SK-N-SH (cell line): Measurements from ENCODE around the gene ASCL5. TPM values are rescaled to one million over a fixed set of nuclear protein-coding genes. Genes with fewer than 3 reads are reported as not detected.
A peak's percentile ranks its signal among the peaks of the same experiment; 100 is the strongest.

Experiments
- CTCF ChIA-PET: fragments of 300-600, 350-600 bp; formaldehyde crosslinking; extraction: SDS; loops from one replicate; lab custom pipeline; 2021; lab: Yijun Ruan, JAX
- POLR2A ChIA-PET: fragments of 350-600 bp; sonication (Branson Sonifier 250); formaldehyde crosslinking; extraction: SDS; loops from one replicate; lab custom pipeline; 2020; ENCODE audit warnings: antibody characterized with exemption, inconsistent platforms; lab: Yijun Ruan, JAX
- DNase-seq: peaks from one replicate; pipeline ENCODE4 v3.0.0; 2012
- H2AFZ ChIP-seq: fragments of 200-600 bp; sonication (generic); 2 replicates; pipeline ENCODE4 v1.8.1; 2016; ENCODE audit warnings: antibody characterized with exemption, mild to moderate bottlenecking, low read depth
- H3F3A ChIP-seq: fragments of 200-600 bp; sonication (generic); replicated peaks from 2 replicates; pipeline ENCODE3; 2016; ENCODE audit warnings: antibody characterized with exemption, mild to moderate bottlenecking; ENCODE audit not compliant: insufficient read depth
- H3K27ac ChIP-seq, 2 experiments: fragments of 200-500 bp in 1 of 2; fragments of 200-600 bp in 1 of 2; sonication (Bioruptor generic) in 1 of 2; sonication (generic), shearing (Covaris generic) in 1 of 2; 2 replicates each; pipeline versions ENCODE4 v1.5.1 to v1.6.1; 2014 to 2016; ENCODE audit warnings: low read depth in 2 of 2, inconsistent platforms in 1 of 2, low read length in 1 of 2, mild to moderate bottlenecking in 1 of 2, mixed read lengths in 1 of 2
- H3K27me3 ChIP-seq: fragments of 200-600 bp; sonication (generic), shearing (Covaris generic); 2 replicates; pipeline ENCODE4 v1.6.1; 2016; ENCODE audit warnings: mixed run types; ENCODE audit not compliant: insufficient read depth
- H3K36me3 ChIP-seq, 2 experiments: fragments of 200-500 bp in 1 of 2; fragments of 200-600 bp in 1 of 2; sonication (Bioruptor generic) in 1 of 2; sonication (generic) in 1 of 2; replicated peaks in 1 of 2; 2 replicates each; pipeline versions ENCODE3 to v1.5.1; 2014 to 2016; ENCODE audit warnings: low read length in 1 of 2, mild to moderate bottlenecking in 1 of 2; ENCODE audit not compliant: insufficient read depth in 2 of 2, control insufficient read depth in 1 of 2
- H3K4me1 ChIP-seq, 2 experiments: fragments of 200-500 bp in 1 of 2; fragments of 200-600 bp in 1 of 2; sonication (Bioruptor generic) in 1 of 2; sonication (generic), shearing (Covaris generic) in 1 of 2; 2 replicates each; pipeline versions ENCODE4 v1.5.1 to v1.6.1; 2014 to 2016; ENCODE audit warnings: low read depth in 1 of 2, low read length in 1 of 2, mixed run types in 1 of 2; ENCODE audit not compliant: insufficient read depth in 2 of 2, control insufficient read depth in 1 of 2
- H3K4me2 ChIP-seq: fragments of 200-600 bp; sonication (generic), shearing (Covaris generic); 2 replicates; pipeline ENCODE4 v1.6.1; 2017; ENCODE audit warnings: mixed run types
- H3K4me3 ChIP-seq, 2 experiments: fragments of 200-500 bp in 1 of 2; fragments of 200-600 bp in 1 of 2; sonication (Bioruptor generic) in 1 of 2; sonication (generic), shearing (Covaris generic) in 1 of 2; 2 replicates each; pipeline versions ENCODE4 v1.5.1 to v1.8.1; 2014 to 2016; ENCODE audit warnings: low read depth in 2 of 2, inconsistent platforms in 1 of 2, low read length in 1 of 2, mild to moderate bottlenecking in 1 of 2, mixed read lengths in 1 of 2, moderate library complexity in 1 of 2
- H3K79me2 ChIP-seq: fragments of 200-600 bp; sonication (generic); 2 replicates; pipeline ENCODE4 v1.8.1; 2017; ENCODE audit warnings: mild to moderate bottlenecking; ENCODE audit not compliant: insufficient read depth
- H3K9ac ChIP-seq: fragments of 200-600 bp; sonication (generic); 2 replicates; pipeline ENCODE4 v1.6.1; 2017; ENCODE audit warnings: mixed run types
- H3K9me2 ChIP-seq: fragments of 200-600 bp; sonication (generic); 2 replicates; pipeline ENCODE4 v1.6.1; 2017; ENCODE audit warnings: mixed run types
- H3K9me3 ChIP-seq: fragments of 200-600 bp; sonication (generic); 2 replicates; pipeline ENCODE4 v1.6.1; 2017; ENCODE audit warnings: mixed run types, mild to moderate bottlenecking, moderate library complexity
- H4K20me1 ChIP-seq: fragments of 200-600 bp; sonication (generic); 2 replicates; pipeline ENCODE4 v1.6.1; 2017; ENCODE audit warnings: mild to moderate bottlenecking, mixed run types; ENCODE audit not compliant: insufficient read depth
- FOSL2 ChIP-seq: IDR thresholded peaks from 2 replicates; pipeline ENCODE4 v1.4.0; 2012; ENCODE audit warnings: low read depth, mild to moderate bottlenecking, moderate library complexity, borderline replicate concordance
- IRF3 ChIP-seq: fragments of 150-350 bp; IDR thresholded peaks from 2 replicates; pipeline ENCODE4 v1.6.1; 2016; ENCODE audit warnings: mild to moderate bottlenecking, low read depth, low read length
- JUND ChIP-seq: IDR thresholded peaks from 2 replicates; pipeline ENCODE4 v1.4.0; 2012
- NFIC ChIP-seq: IDR thresholded peaks from 2 replicates; pipeline ENCODE4 v1.4.0; 2012; ENCODE audit warnings: borderline replicate concordance
- RCOR1 ChIP-seq: fragments of 150-350 bp; IDR thresholded peaks from 2 replicates; pipeline ENCODE4 v1.6.1; 2017; ENCODE audit warnings: antibody characterized with exemption, low read length
- SMC3 ChIP-seq: IDR thresholded peaks from 2 replicates; pipeline ENCODE4 v1.6.1; 2012; ENCODE audit warnings: low read depth, low read length, improper control_type of control experiment
- TCF12 ChIP-seq: IDR thresholded peaks from 2 replicates; pipeline ENCODE4 v1.4.0; 2012
- WGBS: methylation state at CpG from one replicate; pipeline ENCODE4 v1.1.6; 2017; ENCODE audit warnings: low lambda C conversion rate; 5-methylcytosine and 5-hydroxymethylcytosine counted together
- polyA plus RNA-seq, 3 experiments: library from polyadenylated mRNA; depleted of rRNA; stranded (reverse); fragments of >200 nt; gene quantifications; 2 replicates each; pipeline ENCODE4 v1.2.3, GENCODE V29; 2012
- TF ChIP-seq, protein P1 (sequence below): IDR thresholded peaks from 2 replicates; pipeline ENCODE4 v1.4.0; 2012; ENCODE audit warnings: low read depth
- TF ChIP-seq, protein P2 (sequence below): IDR thresholded peaks from 2 replicates; pipeline ENCODE4 v1.6.1; 2012; ENCODE audit warnings: mild to moderate bottlenecking, low read depth, low read length, moderate library complexity

Gene ASCL5
- polyA plus RNA-seq, 1 of the 3 experiments (the other 2 are of a cell fraction): not detected

DNA sequence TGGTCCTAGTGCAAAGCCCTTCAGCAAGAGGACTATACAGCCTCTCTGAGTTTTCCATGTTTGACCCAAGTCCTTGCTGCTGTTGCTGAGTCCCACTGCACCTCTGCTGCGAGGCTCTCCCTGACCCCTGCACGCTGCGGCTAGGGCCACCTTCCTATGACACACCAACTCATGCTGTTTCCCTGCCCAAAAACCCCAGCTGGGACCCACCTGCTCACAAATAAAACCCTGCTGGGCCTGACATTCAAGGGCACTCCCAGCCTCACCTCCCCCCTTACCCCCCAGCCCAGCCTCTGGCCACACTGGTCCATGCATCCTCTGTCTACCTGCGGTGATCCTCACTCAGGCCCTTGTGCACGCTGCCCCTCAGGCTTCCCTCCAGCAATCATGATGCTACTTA, 12.3 kb upstream of the ASCL5 start (continued):
- TF ChIP-seq, protein P1, sequence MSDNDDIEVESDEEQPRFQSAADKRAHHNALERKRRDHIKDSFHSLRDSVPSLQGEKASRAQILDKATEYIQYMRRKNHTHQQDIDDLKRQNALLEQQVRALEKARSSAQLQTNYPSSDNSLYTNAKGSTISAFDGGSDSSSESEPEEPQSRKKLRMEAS: no peak
- TF ChIP-seq, all 33 proteins: peak for 0

- H3K27ac ChIP-seq: peak overlapping the region in 1 of 2 experiments; percentile 76; a peak in 1 of 4 replicates
- H3K27me3 ChIP-seq: no peaks in the 10 kb centered on the region
- no peak for TF ChIP-seq JUND
- peaks cover 19% of the 10 kb centered on the region for H3F3A ChIP-seq
- DNase-seq: no peak
- peak overlapping the region; percentile 44; the same call in 1 of the 2 replicates for H3K4me2 ChIP-seq
- no peak overlapping the region for H2AFZ ChIP-seq
- no peaks in the 10 kb centered on the region for H3K79me2 ChIP-seq
- no peak overlapping the region for H3K9ac ChIP-seq
- no peaks in the 10 kb centered on the region for H3K9me3 ChIP-seq
- peaks cover 9% of the 10 kb centered on the region; the same call in 1 of the 2 replicates for H4K20me1 ChIP-seq
- no peaks in the 10 kb centered on the region for H3K9me2 ChIP-seq
- ChIA-PET POLR2A (interaction anchor here (0.9 kb wide), 1 partner anchor 16 kb away, joined by 3 read pairs; the partner anchor contains the start of gene TMEM9), CTCF (interaction anchor here (0.8 to 1.3 kb wide), 4 partner anchors 14 to 374 kb away, joined by 3 to 4 read pairs (median 3); partner anchors contain the start of gene TMEM9)
- no peak overlapping the region for H3K4me3 ChIP-seq
- H3K4me1 ChIP-seq: peaks cover 19 to 25% of the 10 kb centered on the region in 2 experiments; a peak in 2 of 4 replicates
- 97% methylated on average over 4 of the region's 6 CpGs for WGBS
- peaks cover 11 to 75% of the 10 kb centered on the region in 2 experiments for H3K36me3 ChIP-seq
Observed at GRCh38 chr1:201138311-201138840, 11.4 kb upstream of the ASCL5 start.

DNA sequence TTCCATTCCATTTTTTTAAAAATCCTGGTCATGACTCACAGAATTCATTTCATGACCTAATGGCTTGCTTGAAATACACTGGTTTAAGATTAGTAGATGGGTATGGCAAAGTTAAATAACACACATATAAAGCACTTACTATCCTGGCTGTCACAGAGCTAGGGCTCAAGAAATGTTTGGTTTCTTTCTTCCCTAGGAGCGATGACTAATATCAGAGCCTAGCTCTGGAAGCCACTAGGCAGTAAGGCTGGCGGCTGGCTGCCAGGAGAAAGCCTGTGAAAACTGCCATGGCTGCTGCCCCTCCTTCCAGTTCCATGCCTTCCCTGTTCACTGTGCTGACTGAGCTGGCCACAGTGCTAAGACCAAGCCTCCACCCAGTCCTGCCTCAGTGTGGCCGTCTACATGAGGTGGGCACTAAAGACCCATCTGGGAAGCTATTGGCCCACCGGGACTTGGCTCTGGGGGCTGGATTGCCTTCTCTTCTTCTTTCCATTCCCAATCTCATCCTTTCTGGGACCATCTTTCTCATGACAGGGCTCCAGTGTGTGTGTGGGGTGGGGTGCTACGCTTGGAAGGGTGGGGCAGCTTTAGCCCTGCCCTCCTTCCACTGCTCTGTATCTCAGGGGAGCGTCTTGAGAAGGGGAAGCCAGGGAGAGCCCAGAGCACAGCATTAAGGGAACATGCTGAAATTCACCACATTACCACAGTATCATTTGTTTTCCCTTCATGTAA, 10.8 kb upstream of the ASCL5 start:
- H3K36me3 ChIP-seq: peaks cover 8 to 69% of the 10 kb centered on the region in 2 experiments
- TF ChIP-seq IRF3 (no peak), NFIC (peak; percentile 61; the same call in 1 of the 2 replicates), SMC3 (no peak), RCOR1 (no peak), FOSL2 (peak; percentile 65), TCF12 (peak; percentile 39; the same call in 1 of the 2 replicates), JUND (0 out of 2 replicates have a peak, but pooled peaks have one; percentile 30)
- TF ChIP-seq, protein P2, sequence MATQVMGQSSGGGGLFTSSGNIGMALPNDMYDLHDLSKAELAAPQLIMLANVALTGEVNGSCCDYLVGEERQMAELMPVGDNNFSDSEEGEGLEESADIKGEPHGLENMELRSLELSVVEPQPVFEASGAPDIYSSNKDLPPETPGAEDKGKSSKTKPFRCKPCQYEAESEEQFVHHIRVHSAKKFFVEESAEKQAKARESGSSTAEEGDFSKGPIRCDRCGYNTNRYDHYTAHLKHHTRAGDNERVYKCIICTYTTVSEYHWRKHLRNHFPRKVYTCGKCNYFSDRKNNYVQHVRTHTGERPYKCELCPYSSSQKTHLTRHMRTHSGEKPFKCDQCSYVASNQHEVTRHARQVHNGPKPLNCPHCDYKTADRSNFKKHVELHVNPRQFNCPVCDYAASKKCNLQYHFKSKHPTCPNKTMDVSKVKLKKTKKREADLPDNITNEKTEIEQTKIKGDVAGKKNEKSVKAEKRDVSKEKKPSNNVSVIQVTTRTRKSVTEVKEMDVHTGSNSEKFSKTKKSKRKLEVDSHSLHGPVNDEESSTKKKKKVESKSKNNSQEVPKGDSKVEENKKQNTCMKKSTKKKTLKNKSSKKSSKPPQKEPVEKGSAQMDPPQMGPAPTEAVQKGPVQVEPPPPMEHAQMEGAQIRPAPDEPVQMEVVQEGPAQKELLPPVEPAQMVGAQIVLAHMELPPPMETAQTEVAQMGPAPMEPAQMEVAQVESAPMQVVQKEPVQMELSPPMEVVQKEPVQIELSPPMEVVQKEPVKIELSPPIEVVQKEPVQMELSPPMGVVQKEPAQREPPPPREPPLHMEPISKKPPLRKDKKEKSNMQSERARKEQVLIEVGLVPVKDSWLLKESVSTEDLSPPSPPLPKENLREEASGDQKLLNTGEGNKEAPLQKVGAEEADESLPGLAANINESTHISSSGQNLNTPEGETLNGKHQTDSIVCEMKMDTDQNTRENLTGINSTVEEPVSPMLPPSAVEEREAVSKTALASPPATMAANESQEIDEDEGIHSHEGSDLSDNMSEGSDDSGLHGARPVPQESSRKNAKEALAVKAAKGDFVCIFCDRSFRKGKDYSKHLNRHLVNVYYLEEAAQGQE: 0 out of 2 replicates have a peak, but pooled peaks have one; percentile 27
- TF ChIP-seq, protein P1: 0 out of 2 replicates have a peak, but pooled peaks have one; percentile 20
- H3K4me2 ChIP-seq: peak overlapping the region; percentile 44; the same call in 1 of the 2 replicates
- no peak for DNase-seq
- no peaks in the 10 kb centered on the region for H3K9me3 ChIP-seq
- no peaks in the 10 kb centered on the region for H3K79me2 ChIP-seq
- 64% methylated on average over 6 of the region's 6 CpGs for WGBS
- peaks cover 19 to 21% of the 10 kb centered on the region in 2 experiments; a peak in 2 of 4 replicates for H3K4me1 ChIP-seq
- ChIA-PET POLR2A (interaction anchor here (0.9 kb wide), 1 partner anchor 16 kb away, joined by 3 read pairs; the partner anchor contains the start of gene TMEM9), CTCF (interaction anchor here (0.8 to 2.0 kb wide), 6 partner anchors 11 to 375 kb away, joined by 3 to 13 read pairs (median 4); partner anchors contain the start of gene TMEM9)
- H3K9me2 ChIP-seq: no peaks in the 10 kb centered on the region
- peaks cover 19% of the 10 kb centered on the region for H3F3A ChIP-seq
- H3K4me3 ChIP-seq: no peak overlapping the region; a peak in 1 of 4 replicates
- peak overlapping the region in 1 of 2 experiments; percentile 76; a peak in 2 of 4 replicates for H3K27ac ChIP-seq
- no peak overlapping the region for H2AFZ ChIP-seq
- H3K9ac ChIP-seq: no peak overlapping the region
- no peaks in the 10 kb centered on the region for H3K27me3 ChIP-seq
- peaks cover 9% of the 10 kb centered on the region; the same call in 1 of the 2 replicates for H4K20me1 ChIP-seq
